Measurements from ENCODE around the gene GRHL3.

GRHL3 gene

GRCh38 chr1:24304763-24305162 lies 14.4 kb upstream of the GRHL3 start:
- no peaks in the 10 kb centered on the region for H3K9me3 ChIP-seq (ENCODE audit: control insufficient read depth, low read length)
- H3K27me3 ChIP-seq (ENCODE audit: control insufficient read depth, insufficient read depth, low read length): no peaks in the 10 kb centered on the region
- TF ChIP-seq, protein P1, sequence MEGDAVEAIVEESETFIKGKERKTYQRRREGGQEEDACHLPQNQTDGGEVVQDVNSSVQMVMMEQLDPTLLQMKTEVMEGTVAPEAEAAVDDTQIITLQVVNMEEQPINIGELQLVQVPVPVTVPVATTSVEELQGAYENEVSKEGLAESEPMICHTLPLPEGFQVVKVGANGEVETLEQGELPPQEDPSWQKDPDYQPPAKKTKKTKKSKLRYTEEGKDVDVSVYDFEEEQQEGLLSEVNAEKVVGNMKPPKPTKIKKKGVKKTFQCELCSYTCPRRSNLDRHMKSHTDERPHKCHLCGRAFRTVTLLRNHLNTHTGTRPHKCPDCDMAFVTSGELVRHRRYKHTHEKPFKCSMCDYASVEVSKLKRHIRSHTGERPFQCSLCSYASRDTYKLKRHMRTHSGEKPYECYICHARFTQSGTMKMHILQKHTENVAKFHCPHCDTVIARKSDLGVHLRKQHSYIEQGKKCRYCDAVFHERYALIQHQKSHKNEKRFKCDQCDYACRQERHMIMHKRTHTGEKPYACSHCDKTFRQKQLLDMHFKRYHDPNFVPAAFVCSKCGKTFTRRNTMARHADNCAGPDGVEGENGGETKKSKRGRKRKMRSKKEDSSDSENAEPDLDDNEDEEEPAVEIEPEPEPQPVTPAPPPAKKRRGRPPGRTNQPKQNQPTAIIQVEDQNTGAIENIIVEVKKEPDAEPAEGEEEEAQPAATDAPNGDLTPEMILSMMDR (IDR thresholded peaks at IDR 0.05): no peak
- no peaks in the 10 kb centered on the region for H3K79me2 ChIP-seq
- no peak overlapping the region for H3K27ac ChIP-seq
- H2AFZ ChIP-seq: no peak overlapping the region
- no peak overlapping the region for H3K4me3 ChIP-seq (ENCODE audit: low read depth, low read length)
- no peak overlapping the region for H3K4me2 ChIP-seq (ENCODE audit: low read length)
- no peak overlapping the region for H3K9ac ChIP-seq
- no peaks in the 10 kb centered on the region for H3K36me3 ChIP-seq (ENCODE audit: control insufficient read depth, insufficient read depth, low read length)
- no peaks in the 10 kb centered on the region for H3K4me1 ChIP-seq

GRCh38 chr1:24308365-24309015 lies 10.7 kb upstream of the GRHL3 start:
- H3K9ac ChIP-seq: no peak overlapping the region
- no peaks in the 10 kb centered on the region for H3K9me3 ChIP-seq (ENCODE audit: control insufficient read depth, low read length)
- H3K4me3 ChIP-seq (ENCODE audit: low read depth, low read length): no peak overlapping the region
- H3K4me2 ChIP-seq (ENCODE audit: low read length): no peak overlapping the region
- H2AFZ ChIP-seq: no peak overlapping the region
- no peaks in the 10 kb centered on the region for H3K4me1 ChIP-seq
- H3K36me3 ChIP-seq (ENCODE audit: control insufficient read depth, insufficient read depth, low read length): no peaks in the 10 kb centered on the region
- H3K79me2 ChIP-seq: no peaks in the 10 kb centered on the region
- H3K27ac ChIP-seq: no peak overlapping the region
- TF ChIP-seq, protein P1 (IDR thresholded peaks at IDR 0.05): peak; percentile 7
- H3K27me3 ChIP-seq (ENCODE audit: control insufficient read depth, insufficient read depth, low read length): no peaks in the 10 kb centered on the region

- Histone ChIP-seq H3K27me3 (ENCODE audit: control insufficient read depth, insufficient read depth, low read length) (no peaks in the 10 kb centered on the region), H3K36me3 (ENCODE audit: control insufficient read depth, insufficient read depth, low read length) (no peaks in the 10 kb centered on the region), H3K9ac (no peak overlapping the region), H3K4me3 (ENCODE audit: low read depth, low read length) (no peak overlapping the region), H3K4me1 (no peaks in the 10 kb centered on the region), H3K79me2 (no peaks in the 10 kb centered on the region), H3K9me3 (ENCODE audit: control insufficient read depth, low read length) (no peaks in the 10 kb centered on the region), H3K4me2 (ENCODE audit: low read length) (no peak overlapping the region), H2AFZ (no peak overlapping the region), H3K27ac (no peak overlapping the region)
- TF ChIP-seq, protein P1 (IDR thresholded peaks at IDR 0.05): no peak
Observed at GRCh38 chr1:24309762-24310485, 9.2 kb upstream of the GRHL3 start.

DNA sequence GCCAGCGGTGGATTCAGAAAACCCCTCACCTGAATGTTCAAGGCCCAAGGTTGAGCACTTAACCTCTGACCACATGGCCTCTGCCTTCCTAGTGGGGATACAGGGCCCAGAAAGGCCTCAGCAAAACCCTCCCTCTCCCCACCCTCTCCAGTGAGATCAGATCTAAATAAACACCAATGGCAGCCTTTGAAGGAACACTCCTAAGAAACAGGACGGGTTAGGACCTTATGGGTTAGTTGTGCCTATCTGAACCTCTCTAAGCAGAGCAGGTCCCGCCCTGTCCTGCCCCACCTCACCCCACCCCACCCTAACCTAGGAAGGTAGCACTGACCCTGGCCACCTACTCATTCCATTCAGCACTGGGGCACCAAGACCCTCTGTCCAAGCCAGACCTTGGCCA lies 7.9 kb upstream of the GRHL3 start:
- no peaks in the 10 kb centered on the region for H3K36me3 ChIP-seq (ENCODE audit: control insufficient read depth, insufficient read depth, low read length)
- H3K4me3 ChIP-seq (ENCODE audit: low read depth, low read length): no peak overlapping the region
- TF ChIP-seq, protein P1 (IDR thresholded peaks at IDR 0.05): no peak
- H3K9me3 ChIP-seq (ENCODE audit: control insufficient read depth, low read length): no peaks in the 10 kb centered on the region
- no peak overlapping the region for H3K9ac ChIP-seq
- H3K4me1 ChIP-seq: no peaks in the 10 kb centered on the region
- H3K27me3 ChIP-seq (ENCODE audit: control insufficient read depth, insufficient read depth, low read length): no peaks in the 10 kb centered on the region
- H3K27ac ChIP-seq: no peak overlapping the region
- H3K4me2 ChIP-seq (ENCODE audit: low read length): no peak overlapping the region
- no peak overlapping the region for H2AFZ ChIP-seq
- no peaks in the 10 kb centered on the region for H3K79me2 ChIP-seq
